Nasal cavity respiratory epithelium epithelial cell of viscerocranial mucosa (primary cell): ENCODE data around the gene IRF2. TPM values are rescaled to one million over a fixed set of nuclear protein-coding genes. Genes with fewer than 3 reads are reported as not detected.

ENCODE experiments used
- total RNA-seq: library from RNA; depleted of rRNA; stranded (reverse); fragments of >200 nt; gene quantifications from 2 replicates; pipeline ENCODE4 v1.2.3, GENCODE V29; 2014

Gene IRF2
- 13.7 and 33.0 TPM in 2 replicates for total RNA-seq

DNA sequence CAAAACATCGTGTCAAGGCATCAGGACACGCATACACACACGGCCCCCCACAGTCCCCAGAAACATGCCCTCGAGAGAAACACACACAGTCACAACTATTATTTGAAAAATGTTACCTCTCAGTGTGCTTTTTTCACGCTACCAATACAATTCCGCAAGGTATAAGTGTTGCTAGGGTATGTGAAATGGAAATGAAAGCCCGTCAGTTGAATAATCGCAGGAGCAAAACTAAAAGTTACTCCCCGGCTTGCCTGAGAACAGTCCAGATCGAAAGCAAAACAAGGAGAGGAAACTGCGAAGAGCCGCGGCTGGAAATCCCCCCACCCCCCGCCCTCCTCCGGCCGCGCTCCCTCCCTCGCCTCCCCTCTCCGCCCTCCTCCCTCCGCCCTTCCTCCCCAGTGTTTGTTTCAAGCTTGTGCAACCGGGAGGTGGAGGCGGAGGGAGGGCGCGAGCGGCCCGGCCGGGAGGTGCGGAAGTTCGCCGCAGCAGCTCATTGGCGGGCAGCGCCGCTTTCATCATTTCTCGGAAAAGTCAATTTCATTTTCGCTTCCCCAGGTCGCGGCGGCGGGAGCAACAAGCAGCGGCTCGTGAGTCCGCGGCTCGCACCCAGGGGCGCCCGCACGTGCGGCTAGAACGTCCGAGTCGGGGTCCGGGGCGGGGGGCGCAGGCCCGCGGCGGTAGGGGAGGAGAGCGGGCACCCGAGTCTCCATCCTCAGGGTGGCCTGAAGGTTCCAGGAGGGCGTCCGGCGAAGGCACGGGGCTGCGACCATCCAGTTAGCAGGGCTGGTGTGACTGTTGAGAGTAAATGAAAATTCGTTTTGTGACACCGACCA lies at the start of gene IRF2:
TSS of gene IRF2 (minus strand) at position 288 of the 833 bp plus-strand sequence. CDS start 45,486 bp downstream, outside the sequence.

Other genes with a start within 250 kb of the IRF2 start
- 34.6 and 35.2 TPM in 2 replicates for gene CASP3, start 174.9 kb upstream of the IRF2 start, total RNA-seq
- 10.3 and 13.1 TPM in 2 replicates for gene PRIMPOL, start 175.2 kb upstream of the IRF2 start, total RNA-seq